Stomach (tissue), 9 donors: ENCODE results near the gene ZNF614. TPM values are rescaled to one million over a fixed set of nuclear protein-coding genes. Genes with fewer than 3 reads are reported as not detected.
A peak's percentile ranks its signal among the peaks of the same experiment; 100 is the strongest.

Experiments
- DNase-seq, 2 donors: peaks; one replicate each; pipeline versions ENCODE4 v3.0.0 to v3.0.0-alpha.2; 2013 to 2019
- H3K27ac ChIP-seq, 5 donors: fragments of 200-600 bp in 4 of 5; sonication (generic) in 4 of 5; one replicate each; pipeline ENCODE4 v1.5.1; 2013 to 2019; ENCODE audit warnings: mild to moderate bottlenecking in 1 of 5, moderate library complexity in 1 of 5
- H3K27me3 ChIP-seq, 3 donors: fragments of 200-600 bp; sonication (generic); one replicate each; pipeline ENCODE4 v1.5.1; 2017 to 2019; ENCODE audit warnings: mixed run types in 1 of 3
- H3K36me3 ChIP-seq, 4 donors: fragments of 200-600 bp; sonication (generic); 1 replicate in 3 of 4; 2 replicates in 1 of 4; pipeline ENCODE4 v1.5.1; 2016 to 2019
- H3K4me1 ChIP-seq, 4 donors: fragments of 200-600 bp; sonication (generic); one replicate each; pipeline ENCODE4 v1.5.1; 2016 to 2019
- H3K4me3 ChIP-seq, 4 donors: fragments of 200-600 bp; sonication (generic) in 3 of 4; one replicate each; pipeline ENCODE4 v1.5.1; 2016 to 2019; ENCODE audit warnings: mild to moderate bottlenecking in 1 of 4
- H3K9me3 ChIP-seq, 4 donors: fragments of 200-600 bp; sonication (generic); one replicate each; pipeline ENCODE4 v1.5.1; 2016 to 2019
- EP300 ChIP-seq: sonication (generic); formaldehyde crosslinking; IDR thresholded peaks from one replicate; pipeline ENCODE4 v1.6.1; 2017; ENCODE audit warnings: antibody characterized with exemption
- POLR2A ChIP-seq, 4 donors: fragments of 450-650 bp; IDR thresholded peaks; one replicate each; pipeline ENCODE4 v1.6.1; 2016; ENCODE audit warnings: antibody characterized with exemption in 4 of 4, control low read depth in 2 of 4, mild to moderate bottlenecking in 1 of 4, moderate library complexity in 1 of 4
- POLR2AphosphoS5 ChIP-seq, 3 donors: sonication (generic); formaldehyde crosslinking; IDR thresholded peaks; one replicate each; pipeline ENCODE4 v1.6.1; 2016; ENCODE audit warnings: antibody characterized with exemption in 3 of 3
- WGBS, 5 donors: extraction: QIAGEN DNeasy Blood & Tissue Kit in 3 of 5; methylation state at CpG; one replicate each; pipeline versions ENCODE4 v1.1.5 to v1.1.7; 2013 to 2018; 5-methylcytosine and 5-hydroxymethylcytosine counted together
- intact Hi-C: fragments of 100-400 bp; cut with DNase I; formaldehyde crosslinking; loops from one replicate; pipeline ENCODE4 v1.15.1; 2023; ENCODE audit warnings: low total_unique reads
- polyA plus RNA-seq, 3 donors: library from polyadenylated mRNA; stranded (reverse); fragments of 200-250 nt; gene quantifications; one replicate each; pipeline ENCODE4 v1.2.3, GENCODE V29; 2013
- total RNA-seq, 5 donors: library from RNA; depleted of rRNA; stranded (reverse); fragments of >200 nt; gene quantifications; one replicate each; pipeline versions ENCODE4 v1.1.0 to v1.2.3, GENCODE V29; 2014 to 2016
- TF ChIP-seq, protein P1 (sequence below), 7 experiments: fragments of 450-650 bp in 4 of 7; fragments of 200-600 bp in 3 of 7; sonication (generic) in 3 of 7; IDR thresholded peaks; one replicate each; pipeline ENCODE4 v1.5.1; 2016 to 2019; ENCODE audit warnings: antibody characterized with exemption in 7 of 7, control low read depth in 2 of 7, mild to moderate bottlenecking in 1 of 7
- donor health status: healthy with polysubstance abuse.
- donor health status: Bipolar disorder and iron deficiency.
- donor health status: healthy.

ZNF614 gene
- total and polyA plus RNA-seq, 8 donors = 1.9 to 15.2 (median 3.8) TPM; not detected in 1

DNA sequence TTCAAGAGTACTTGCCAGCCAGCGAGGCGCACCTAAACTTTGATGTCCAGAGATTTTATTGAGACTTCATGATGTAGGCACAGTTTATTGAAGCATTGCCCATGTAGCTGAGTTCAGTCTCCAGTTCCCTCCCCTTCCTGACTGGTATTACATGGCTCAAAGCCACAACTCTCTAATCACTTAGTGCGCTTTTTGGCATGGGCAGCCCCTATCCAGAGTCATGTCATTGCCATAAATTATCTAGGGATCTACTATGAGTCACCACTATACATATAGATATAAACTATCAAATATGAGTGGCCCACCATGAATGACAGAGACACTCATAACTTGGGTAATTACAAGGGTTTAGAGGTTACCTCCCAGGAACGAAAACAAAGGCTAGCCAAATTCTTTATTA lies 7.7 kb downstream of the ZNF614 start:
- intact Hi-C loops = no loop called here
- 97 to 100% (median 98%) methylated on average over 4 of the region's 4 CpGs for WGBS, 5 donors
- H3K4me1 ChIP-seq = no peaks in the 10 kb centered on the region

DNA sequence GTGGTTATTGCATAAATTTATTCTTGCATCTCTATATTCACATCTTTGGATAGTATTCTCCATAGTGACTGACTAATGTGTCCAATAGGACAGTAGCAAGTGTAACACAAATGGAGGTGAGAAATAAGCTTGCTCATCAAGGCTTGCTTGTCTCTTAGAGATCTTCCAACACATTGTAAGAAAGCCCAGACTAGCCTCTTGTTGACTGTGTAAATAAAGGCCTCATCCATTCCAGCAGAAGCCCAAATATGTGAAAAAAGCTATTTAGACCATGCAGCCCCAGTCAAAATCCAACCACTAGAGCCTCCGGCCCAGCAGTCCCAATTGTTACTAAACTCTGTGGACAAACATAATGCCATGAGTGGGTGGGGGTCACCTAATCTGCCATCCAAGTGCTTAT lies 17.5 kb downstream of the ZNF614 start:
- Histone ChIP-seq H3K27me3 (no peaks in the 10 kb centered on the region), H3K36me3 (peaks cover 11 to 28% (median 22%) of the 10 kb centered on the region in 4 donors), H3K27ac (no peak overlapping the region), H3K9me3 (peaks cover 7 to 64% (median 34%) of the 10 kb centered on the region in 4 donors), H3K4me1 (peaks cover 0 to 16% (median 9%) of the 10 kb centered on the region in 4 donors), H3K4me3 (no peak overlapping the region)
- 70 to 93% (median 86%) methylated on average over 1 of the region's 1 CpG for WGBS, 5 donors
- intact Hi-C loops = no loop called here
- TF ChIP-seq, protein P1, sequence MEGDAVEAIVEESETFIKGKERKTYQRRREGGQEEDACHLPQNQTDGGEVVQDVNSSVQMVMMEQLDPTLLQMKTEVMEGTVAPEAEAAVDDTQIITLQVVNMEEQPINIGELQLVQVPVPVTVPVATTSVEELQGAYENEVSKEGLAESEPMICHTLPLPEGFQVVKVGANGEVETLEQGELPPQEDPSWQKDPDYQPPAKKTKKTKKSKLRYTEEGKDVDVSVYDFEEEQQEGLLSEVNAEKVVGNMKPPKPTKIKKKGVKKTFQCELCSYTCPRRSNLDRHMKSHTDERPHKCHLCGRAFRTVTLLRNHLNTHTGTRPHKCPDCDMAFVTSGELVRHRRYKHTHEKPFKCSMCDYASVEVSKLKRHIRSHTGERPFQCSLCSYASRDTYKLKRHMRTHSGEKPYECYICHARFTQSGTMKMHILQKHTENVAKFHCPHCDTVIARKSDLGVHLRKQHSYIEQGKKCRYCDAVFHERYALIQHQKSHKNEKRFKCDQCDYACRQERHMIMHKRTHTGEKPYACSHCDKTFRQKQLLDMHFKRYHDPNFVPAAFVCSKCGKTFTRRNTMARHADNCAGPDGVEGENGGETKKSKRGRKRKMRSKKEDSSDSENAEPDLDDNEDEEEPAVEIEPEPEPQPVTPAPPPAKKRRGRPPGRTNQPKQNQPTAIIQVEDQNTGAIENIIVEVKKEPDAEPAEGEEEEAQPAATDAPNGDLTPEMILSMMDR (IDR thresholded peaks at IDR 0.05) = no peak
- no peak for TF ChIP-seq POLR2A (IDR thresholded peaks at IDR 0.05)
- no peak for TF ChIP-seq POLR2AphosphoS5 (IDR thresholded peaks at IDR 0.05)
- TF ChIP-seq EP300 = no peak
- DNase-seq = no peak

More for the DNA sequence above, 7.7 kb downstream of the ZNF614 start:
- Histone ChIP-seq H3K4me3 (no peak overlapping the region), H3K9me3 (peaks cover 26 to 100% (median 94%) of the 10 kb centered on the region in 4 donors), H3K36me3 (peaks cover 84 to 100% (median 100%) of the 10 kb centered on the region in 4 donors), H3K27ac (no peak overlapping the region), H3K27me3 (no peaks in the 10 kb centered on the region)
- TF ChIP-seq POLR2A (IDR thresholded peaks at IDR 0.05) (no peak), POLR2AphosphoS5 (IDR thresholded peaks at IDR 0.05) (no peak), EP300 (no peak)
- TF ChIP-seq, protein P1 (IDR thresholded peaks at IDR 0.05) = no peak
- DNase-seq = no peak

DNA sequence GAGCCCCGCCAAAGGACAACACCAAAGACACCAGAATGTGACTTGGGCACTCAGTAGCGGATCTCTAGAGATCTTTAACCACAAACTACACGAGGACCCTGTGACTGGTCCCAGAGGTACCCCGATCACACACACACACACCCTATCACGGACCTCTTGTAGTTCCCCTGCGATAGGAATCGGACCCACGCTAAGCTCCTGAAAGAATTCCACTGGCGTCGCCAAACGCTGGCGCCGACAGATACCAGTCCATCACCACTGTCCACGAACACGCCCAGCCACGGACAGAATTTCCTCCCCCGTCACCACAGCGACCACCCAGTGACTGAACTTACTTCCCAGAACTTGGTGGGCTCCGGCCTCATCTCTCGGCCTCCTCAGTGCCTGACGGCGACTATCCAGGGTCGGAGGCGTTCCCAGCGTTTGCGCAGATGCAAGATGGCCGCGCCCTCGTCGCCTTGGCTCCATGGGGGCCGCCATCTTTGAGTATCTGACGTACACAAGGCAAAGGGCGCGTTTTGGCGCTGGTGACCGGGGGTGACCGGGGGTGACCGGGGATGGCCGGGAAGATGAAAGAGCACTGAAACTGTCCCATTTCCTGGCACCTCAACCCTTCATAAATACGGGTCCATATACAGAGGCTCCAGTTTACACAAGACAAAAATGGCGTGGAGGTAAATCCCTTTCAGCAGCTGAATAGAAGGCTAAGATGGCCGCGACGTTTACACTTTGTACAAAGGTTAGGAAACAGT lies 20.2 kb downstream of the ZNF614 start, which contains the start of gene ZNF615:
ZNF615 (minus strand) TSS at position 406 of the 752 bp plus-strand sequence. CDS start 4,500 bp downstream, outside the sequence.
- DNase-seq = peak; percentile 90 to 97
- H3K27ac ChIP-seq = peak within 1 kb of the TSS; percentile 87 to 88 (median 88)
- no peaks in the 10 kb centered on the region for H3K27me3 ChIP-seq
- intact Hi-C loops = no loop called here
- peaks cover 0 to 65% (median 33%) of the 10 kb centered on the region in 4 donors for H3K9me3 ChIP-seq
- H3K4me3 ChIP-seq = peak within 1 kb of the TSS; percentile 61 to 95 (median 78)
- peaks cover 10 to 27% (median 24%) of the 10 kb centered on the region in 4 donors for H3K36me3 ChIP-seq
- peaks cover 0 to 16% (median 9%) of the 10 kb centered on the region in 4 donors for H3K4me1 ChIP-seq
- WGBS, 5 donors = 0 to 1% (median 1%) methylated on average over 34 to 44 of the region's 44 CpGs
- TF ChIP-seq EP300 (no peak), POLR2AphosphoS5 (IDR thresholded peaks at IDR 0.05) (peak; percentile 58 to 81 (median 68))

DNA sequence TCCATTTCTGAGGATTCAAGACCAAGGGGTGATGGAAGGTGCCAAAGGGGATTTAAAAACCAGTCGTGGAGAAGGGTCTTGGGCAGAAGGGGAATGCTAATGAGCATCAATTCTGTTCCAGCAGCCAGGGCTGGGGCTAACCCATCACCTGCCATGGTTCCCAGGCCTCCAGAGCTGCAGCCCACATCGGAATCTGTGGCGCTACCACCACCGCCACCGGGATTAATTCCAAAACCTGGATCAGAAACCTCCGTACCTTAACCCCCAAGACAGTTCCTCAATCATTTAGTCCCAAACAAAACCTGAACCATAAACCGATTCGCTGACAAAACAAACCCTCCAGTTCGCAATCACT lies 20.8 kb downstream of the ZNF614 start:
- intact Hi-C loops = no loop called here
- peak overlapping the region; percentile 61 to 95 (median 78) for H3K4me3 ChIP-seq
- H3K9me3 ChIP-seq = peaks cover 0 to 63% (median 32%) of the 10 kb centered on the region in 4 donors
- WGBS, 5 donors = 1 to 12% (median 6%) methylated on average over 5 to 9 of the region's 9 CpGs
- DNase-seq = peak in 1 of 2 donors; percentile 53
- peaks cover 8 to 27% (median 24%) of the 10 kb centered on the region in 4 donors for H3K36me3 ChIP-seq
- peak overlapping the region; percentile 87 to 88 (median 88) for H3K27ac ChIP-seq
- TF ChIP-seq EP300 = no peak
- TF ChIP-seq POLR2A (IDR thresholded peaks at IDR 0.05) = no peak
- TF ChIP-seq, protein P1 (IDR thresholded peaks at IDR 0.05) = no peak
- no peak for TF ChIP-seq POLR2AphosphoS5 (IDR thresholded peaks at IDR 0.05)
- no peaks in the 10 kb centered on the region for H3K27me3 ChIP-seq
- H3K4me1 ChIP-seq = peaks cover 0 to 16% (median 9%) of the 10 kb centered on the region in 4 donors
